Neutrophil (primary cell): ENCODE data around the gene RANBP1.

Experiments
- H3K27ac ChIP-seq: fragments of 200-600 bp; sonication (generic); 2 replicates; pipeline ENCODE4 v1.5.1; 2016; ENCODE audit warnings: mild to moderate bottlenecking, moderate library complexity
- H3K27me3 ChIP-seq: fragments of 200-600 bp; sonication (generic); 2 replicates; pipeline ENCODE4 v1.6.0; 2016; ENCODE audit warnings: mild to moderate bottlenecking
- H3K36me3 ChIP-seq: fragments of 200-600 bp; sonication (generic); 2 replicates; pipeline ENCODE4 v1.5.1; 2017
- H3K4me1 ChIP-seq, 2 experiments: fragments of 200-600 bp in 1 of 2; sonication (generic) in 1 of 2; 1 replicate in 1 of 2; 2 replicates in 1 of 2; pipeline versions ENCODE4 v1.5.1 to v1.6.1; 2013 to 2016; ENCODE audit warnings: low read depth in 1 of 2, low read length in 1 of 2, mild to moderate bottlenecking in 1 of 2, moderate library complexity in 1 of 2; ENCODE audit not compliant: control insufficient read depth in 1 of 2, insufficient read depth in 1 of 2
- H3K4me3 ChIP-seq, 2 experiments: fragments of 200-600 bp in 1 of 2; sonication (generic) in 1 of 2; 1 replicate in 1 of 2; 2 replicates in 1 of 2; pipeline ENCODE4 v1.5.1; 2013 to 2016; ENCODE audit warnings: low read depth in 1 of 2, low read length in 1 of 2, mild to moderate bottlenecking in 1 of 2, moderate library complexity in 1 of 2
- H3K9me3 ChIP-seq: fragments of 200-600 bp; sonication (generic); 2 replicates; pipeline ENCODE4 v1.5.1; 2016
- CTCF ChIP-seq: fragments of 200-600 bp; sonication (generic); IDR thresholded peaks from 2 replicates; pipeline ENCODE4 v1.5.1; 2016; ENCODE audit warnings: antibody characterized with exemption

The RANBP1 gene

GRCh38 chr22:20127869-20128618 is 12.1 kb downstream of the RANBP1 start:
- Histone ChIP-seq H3K9me3 (no peaks in the 10 kb centered on the region), H3K4me3 (no peak overlapping the region), H3K36me3 (peaks cover 48% of the 10 kb centered on the region), H3K27me3 (peaks cover 35% of the 10 kb centered on the region), H3K27ac (no peak overlapping the region), H3K4me1 (peaks cover 8 to 19% of the 10 kb centered on the region in 2 experiments)
- TF ChIP-seq CTCF, result no peak

- no peak for TF ChIP-seq CTCF
- H3K4me1 ChIP-seq, result peaks cover 8 to 19% of the 10 kb centered on the region in 2 experiments
- peaks cover 37% of the 10 kb centered on the region for H3K27me3 ChIP-seq
- H3K36me3 ChIP-seq, result peaks cover 46% of the 10 kb centered on the region
- no peak overlapping the region for H3K27ac ChIP-seq
- H3K9me3 ChIP-seq, result no peaks in the 10 kb centered on the region
- H3K4me3 ChIP-seq, result no peak overlapping the region
Observed at GRCh38 chr22:20128619-20128901, 12.7 kb downstream of the RANBP1 start.

- Histone ChIP-seq H3K36me3 (peaks cover 40% of the 10 kb centered on the region), H3K27me3 (peaks cover 37% of the 10 kb centered on the region), H3K4me3 (no peak overlapping the region), H3K9me3 (no peaks in the 10 kb centered on the region), H3K4me1 (peaks cover 8 to 19% of the 10 kb centered on the region in 2 experiments), H3K27ac (no peak overlapping the region)
- no peak for TF ChIP-seq CTCF
Observed at GRCh38 chr22:20128902-20129746, 13.2 kb downstream of the RANBP1 start.

- Histone ChIP-seq H3K27ac (no peak overlapping the region), H3K4me1 (peaks cover 8 to 19% of the 10 kb centered on the region in 2 experiments), H3K36me3 (peaks cover 35% of the 10 kb centered on the region), H3K27me3 (peaks cover 37% of the 10 kb centered on the region), H3K4me3 (no peak overlapping the region), H3K9me3 (no peaks in the 10 kb centered on the region)
- TF ChIP-seq CTCF, result no peak
Observed at GRCh38 chr22:20129747-20130014, 13.8 kb downstream of the RANBP1 start.

- TF ChIP-seq CTCF, result no peak
- Histone ChIP-seq H3K27ac (no peak overlapping the region), H3K4me3 (no peak overlapping the region), H3K36me3 (peaks cover 28% of the 10 kb centered on the region), H3K27me3 (peaks cover 37% of the 10 kb centered on the region), H3K4me1 (peaks cover 8 to 19% of the 10 kb centered on the region in 2 experiments), H3K9me3 (no peaks in the 10 kb centered on the region)
Observed at GRCh38 chr22:20130319-20130718, 14.4 kb downstream of the RANBP1 start.
